Measurements from ENCODE around the gene CST5.
"Not testable (repeated sequence)": the region's sequence is repeated elsewhere in the genome, so short reads cannot be mapped to it uniquely, and the experiment has no call there.

Gene CST5

GRCh38 chr20:23879328-23879798, at the start of gene CST5:
CST5 (minus strand) TSS chr20:23879748; CDS start chr20:23879676, 72 bp downstream.
- DNase-seq (ENCODE audit: low read depth), result no peak

- DNase-seq (ENCODE audit: low read depth), result no peak
These were observed 49.2 kb upstream of the CST5 start for GRCh38 chr20:23928788-23929187.

- DNase-seq (ENCODE audit: low read depth), result no peak
These were observed 48.8 kb upstream of the CST5 start for GRCh38 chr20:23928353-23928752.

- no peak for DNase-seq (ENCODE audit: low read depth)
These were observed 47.7 kb upstream of the CST5 start for GRCh38 chr20:23926944-23927872.

GRCh38 chr20:23926526-23926880, 47.0 kb upstream of the CST5 start:
- no peak for DNase-seq (ENCODE audit: low read depth)

- no peak for DNase-seq (ENCODE audit: low read depth)
These were observed 46.4 kb upstream of the CST5 start for GRCh38 chr20:23925789-23926525.

- no peak for DNase-seq (ENCODE audit: low read depth)
These were observed 45.2 kb upstream of the CST5 start for GRCh38 chr20:23924751-23925150.

GRCh38 chr20:23923891-23924435, 44.4 kb upstream of the CST5 start:
- DNase-seq (ENCODE audit: low read depth), result no peak

GRCh38 chr20:23923311-23923710, 43.8 kb upstream of the CST5 start:
- no peak for DNase-seq (ENCODE audit: low read depth)

- DNase-seq (ENCODE audit: low read depth), result no peak
These were observed 41.1 kb upstream of the CST5 start for GRCh38 chr20:23920408-23921325.

- DNase-seq (ENCODE audit: low read depth), result no peak
These were observed 39.3 kb upstream of the CST5 start for GRCh38 chr20:23918896-23919295.

- DNase-seq (ENCODE audit: low read depth), result no peak
These were observed 38.7 kb upstream of the CST5 start for GRCh38 chr20:23918101-23918862.

- DNase-seq (ENCODE audit: low read depth), result no peak
These were observed 37.6 kb upstream of the CST5 start for GRCh38 chr20:23917024-23917725.

- DNase-seq (ENCODE audit: low read depth), result no peak
These were observed 36.3 kb upstream of the CST5 start for GRCh38 chr20:23915844-23916243.

GRCh38 chr20:23914469-23914868, 34.9 kb upstream of the CST5 start:
- DNase-seq (ENCODE audit: low read depth), result not testable (repeated sequence)

GRCh38 chr20:23910210-23910609, 30.7 kb upstream of the CST5 start:
- no peak for DNase-seq (ENCODE audit: low read depth)

- DNase-seq (ENCODE audit: low read depth), result no peak
These were observed 29.8 kb upstream of the CST5 start for GRCh38 chr20:23909390-23909789.

- DNase-seq (ENCODE audit: low read depth), result no peak
These were observed 28.0 kb upstream of the CST5 start for GRCh38 chr20:23907579-23907978.

- not testable (repeated sequence) for DNase-seq (ENCODE audit: low read depth)
These were observed 22.8 kb upstream of the CST5 start for GRCh38 chr20:23902396-23902795.

- DNase-seq (ENCODE audit: low read depth), result not testable (repeated sequence)
These were observed 11.3 kb upstream of the CST5 start for GRCh38 chr20:23890867-23891266.
